Keratinocyte (primary cell): ENCODE measurements around the gene DHX35. TPM values are rescaled to one million over a fixed set of nuclear protein-coding genes. Genes with fewer than 3 reads are reported as not detected.

Source experiments
- DNase-seq: peaks from one replicate; pipeline ENCODE4 v3.0.0-alpha.2; 2011; ENCODE audit warnings: low read depth, missing footprints, low spot score
- FAIRE-seq: peaks from 2 replicates; lab custom pipeline; 2011; peaks lifted over from hg19 to GRCh38; lab: Jason Lieb, UNC
- H2AFZ ChIP-seq: 2 replicates; pipeline ENCODE4 v1.6.0; 2012; ENCODE audit warnings: low read length, control low read depth, inconsistent platforms; ENCODE audit not compliant: control insufficient read depth
- H3K27ac ChIP-seq: 2 replicates; pipeline ENCODE4 v1.5.1; 2011; ENCODE audit warnings: low read length; ENCODE audit not compliant: control insufficient read depth, insufficient read depth
- H3K27me3 ChIP-seq: 3 replicates; pipeline ENCODE4 v1.6.0; 2011; ENCODE audit warnings: low read length; ENCODE audit not compliant: control insufficient read depth, insufficient read depth; ENCODE audit errors: extremely low read depth
- H3K36me3 ChIP-seq, 2 experiments: 2 replicates in 1 of 2; 3 replicates in 1 of 2; pipeline ENCODE4 v1.5.1; 2011; ENCODE audit warnings: low read length in 2 of 2, mild to moderate bottlenecking in 1 of 2; ENCODE audit not compliant: control insufficient read depth in 2 of 2, insufficient read depth in 2 of 2; ENCODE audit errors: extremely low read depth in 1 of 2
- H3K4me1 ChIP-seq: 3 replicates; pipeline ENCODE4 v1.5.1; 2011; ENCODE audit warnings: low read length; ENCODE audit not compliant: control insufficient read depth, insufficient read depth; ENCODE audit errors: extremely low read depth
- H3K4me2 ChIP-seq: 3 replicates; pipeline ENCODE4 v1.6.0; 2011; ENCODE audit warnings: low read depth, low read length; ENCODE audit not compliant: control insufficient read depth, insufficient read depth; ENCODE audit errors: extremely low read depth
- H3K4me3 ChIP-seq, 3 experiments: fragments of 200-600 bp in 1 of 3; sonication (generic) in 1 of 3; 2 replicates in 2 of 3; 3 replicates in 1 of 3; pipeline ENCODE4 v1.5.1; 2011 to 2016; ENCODE audit warnings: low read length in 3 of 3, mild to moderate bottlenecking in 3 of 3, control low read depth in 2 of 3, inconsistent platforms in 1 of 3, low read depth in 1 of 3, mixed read lengths in 1 of 3, mixed run types in 1 of 3, moderate library complexity in 1 of 3; ENCODE audit not compliant: control insufficient read depth in 2 of 3, insufficient read depth in 2 of 3; ENCODE audit errors: extremely low read depth in 1 of 3
- H3K79me2 ChIP-seq: 2 replicates; pipeline ENCODE4 v1.6.0; 2012; ENCODE audit warnings: low read length; ENCODE audit not compliant: control insufficient read depth, insufficient read depth
- H3K9ac ChIP-seq: 3 replicates; pipeline ENCODE4 v1.6.0; 2011; ENCODE audit warnings: low read length; ENCODE audit not compliant: control insufficient read depth, insufficient read depth; ENCODE audit errors: extremely low read depth
- H3K9me1 ChIP-seq: 3 replicates; pipeline ENCODE4 v1.6.0; 2011; ENCODE audit warnings: low read length; ENCODE audit not compliant: control insufficient read depth, insufficient read depth; ENCODE audit errors: extremely low read depth
- H3K9me3 ChIP-seq: 2 replicates; pipeline ENCODE4 v1.5.1; 2012; ENCODE audit warnings: low read depth, low read length; ENCODE audit not compliant: control insufficient read depth
- H4K20me1 ChIP-seq: 3 replicates; pipeline ENCODE4 v1.6.0; 2011; ENCODE audit warnings: low read length; ENCODE audit not compliant: control insufficient read depth, insufficient read depth; ENCODE audit errors: extremely low read depth
- EZH2 ChIP-seq: IDR thresholded peaks from one replicate; pipeline ENCODE4 v1.6.1; 2012; ENCODE audit warnings: inconsistent platforms, mild to moderate bottlenecking, low read length, moderate library complexity
- dilution Hi-C: fragments of 300-500 bp; cut with MboI; formaldehyde crosslinking; loops from one replicate; pipeline ENCODE4 v1.7.0; 2020; ENCODE audit warnings: low sequenced_read_pairs; ENCODE audit not compliant: extremely low pct_ligation_motif_present
- polyA plus RNA-seq, 5 experiments: library from polyadenylated mRNA; depleted of rRNA in 3 of 5; stranded (reverse) in 3 of 5; stranded (forward) in 1 of 5; unstranded in 1 of 5; fragments of >200 nt; gene quantifications; 1 replicate in 1 of 5; 2 replicates in 3 of 5; 3 replicates in 1 of 5; pipeline versions ENCODE4 v1.2.1 to v1.2.3, GENCODE V29; 2011 to 2012; ENCODE audit warnings: missing spikeins in 2 of 5, low read depth in 1 of 5, low replicate concordance in 1 of 5
- TF ChIP-seq, protein P1 (sequence below), 3 experiments: IDR thresholded peaks in 1 of 3; conservative IDR thresholded peaks in 1 of 3; optimal IDR thresholded peaks in 1 of 3; 2 replicates in 2 of 3; 3 replicates in 1 of 3; pipeline versions ENCODE3 to v1.5.1; 2011; ENCODE audit warnings: low read length in 3 of 3, mild to moderate bottlenecking in 3 of 3, moderate library complexity in 2 of 3, control low read depth in 1 of 3, inconsistent platforms in 1 of 3; ENCODE audit not compliant: insufficient read depth in 2 of 3; ENCODE audit errors: extremely low read depth in 1 of 3

DHX35 gene
- polyA plus RNA-seq, 1 donor (not counting 4 experiments of a cell fraction or from before 2014, with no cell fraction given): 9.8 TPM

GRCh38 chr20:38973107-38973506 is 11.0 kb downstream of the DHX35 start:
- dilution Hi-C loops: no loop called here
- H4K20me1 ChIP-seq: no peaks in the 10 kb centered on the region
- peak overlapping the region; percentile 29 for H3K27ac ChIP-seq
- peaks cover 0 to 10% of the 10 kb centered on the region in 2 experiments for H3K36me3 ChIP-seq
- H3K9me1 ChIP-seq: no peaks in the 10 kb centered on the region
- TF ChIP-seq, protein P1, sequence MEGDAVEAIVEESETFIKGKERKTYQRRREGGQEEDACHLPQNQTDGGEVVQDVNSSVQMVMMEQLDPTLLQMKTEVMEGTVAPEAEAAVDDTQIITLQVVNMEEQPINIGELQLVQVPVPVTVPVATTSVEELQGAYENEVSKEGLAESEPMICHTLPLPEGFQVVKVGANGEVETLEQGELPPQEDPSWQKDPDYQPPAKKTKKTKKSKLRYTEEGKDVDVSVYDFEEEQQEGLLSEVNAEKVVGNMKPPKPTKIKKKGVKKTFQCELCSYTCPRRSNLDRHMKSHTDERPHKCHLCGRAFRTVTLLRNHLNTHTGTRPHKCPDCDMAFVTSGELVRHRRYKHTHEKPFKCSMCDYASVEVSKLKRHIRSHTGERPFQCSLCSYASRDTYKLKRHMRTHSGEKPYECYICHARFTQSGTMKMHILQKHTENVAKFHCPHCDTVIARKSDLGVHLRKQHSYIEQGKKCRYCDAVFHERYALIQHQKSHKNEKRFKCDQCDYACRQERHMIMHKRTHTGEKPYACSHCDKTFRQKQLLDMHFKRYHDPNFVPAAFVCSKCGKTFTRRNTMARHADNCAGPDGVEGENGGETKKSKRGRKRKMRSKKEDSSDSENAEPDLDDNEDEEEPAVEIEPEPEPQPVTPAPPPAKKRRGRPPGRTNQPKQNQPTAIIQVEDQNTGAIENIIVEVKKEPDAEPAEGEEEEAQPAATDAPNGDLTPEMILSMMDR (optimal IDR thresholded peaks at IDR 0.05 in 1 of 3, IDR thresholded peaks at IDR 0.05 in 1 of 3, conservative IDR thresholded peaks at IDR 0.05 in 1 of 3; ENCODE audit: extremely low read depth in 1 of 3, insufficient read depth in 2 of 3, low read length in 3 of 3): no peak
- no peak for TF ChIP-seq EZH2
- FAIRE-seq (no peak), DNase-seq (no peak)
- H3K4me3 ChIP-seq: no peak overlapping the region
- peaks cover 47% of the 10 kb centered on the region for H3K4me1 ChIP-seq
- H2AFZ ChIP-seq: no peak overlapping the region
- H3K79me2 ChIP-seq: peaks cover 16% of the 10 kb centered on the region
- no peak overlapping the region for H3K9ac ChIP-seq
- H3K27me3 ChIP-seq: no peaks in the 10 kb centered on the region
- peak overlapping the region; percentile 44 for H3K4me2 ChIP-seq
- no peaks in the 10 kb centered on the region for H3K9me3 ChIP-seq

DNA sequence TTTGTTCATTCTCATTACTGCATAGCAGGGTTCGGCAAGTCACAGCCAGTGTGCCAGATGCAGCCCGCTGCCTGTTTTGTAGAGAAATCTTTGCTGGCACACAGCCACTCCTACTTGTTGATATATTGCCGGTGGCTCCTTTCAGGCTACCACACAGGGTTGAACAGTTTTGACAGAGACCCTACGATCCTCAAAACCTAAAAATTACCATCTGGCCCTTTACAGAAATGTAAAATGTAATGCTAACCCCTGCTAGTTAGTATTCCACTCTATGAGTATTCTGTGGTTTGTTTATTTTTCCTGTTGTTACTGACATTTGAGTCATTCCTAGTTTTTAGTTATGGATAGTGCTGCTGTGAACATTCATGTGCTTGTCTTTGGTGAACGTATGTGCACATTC is 11.5 kb downstream of the DHX35 start:
- H3K27ac ChIP-seq: peak overlapping the region; percentile 29
- FAIRE-seq: no peak
- no peaks in the 10 kb centered on the region for H4K20me1 ChIP-seq
- no peaks in the 10 kb centered on the region for H3K27me3 ChIP-seq
- H2AFZ ChIP-seq: no peak overlapping the region
- DNase-seq: no peak
- H3K9ac ChIP-seq: no peak overlapping the region
- H3K36me3 ChIP-seq: peaks cover 0 to 10% of the 10 kb centered on the region in 2 experiments
- TF ChIP-seq EZH2: no peak
- TF ChIP-seq, protein P1 (optimal IDR thresholded peaks at IDR 0.05 in 1 of 3, IDR thresholded peaks at IDR 0.05 in 1 of 3, conservative IDR thresholded peaks at IDR 0.05 in 1 of 3; ENCODE audit: extremely low read depth in 1 of 3, insufficient read depth in 2 of 3, low read length in 3 of 3): no peak
- peaks cover 18% of the 10 kb centered on the region for H3K79me2 ChIP-seq
- H3K4me3 ChIP-seq: no peak overlapping the region
- H3K4me2 ChIP-seq: peak overlapping the region; percentile 44
- H3K9me1 ChIP-seq: no peaks in the 10 kb centered on the region
- H3K9me3 ChIP-seq: no peaks in the 10 kb centered on the region
- H3K4me1 ChIP-seq: peaks cover 47% of the 10 kb centered on the region
- dilution Hi-C loops: no loop called here
